ENCODE data around the gene EPB41L1. TPM values are rescaled to one million over a fixed set of nuclear protein-coding genes. Genes with fewer than 3 reads are reported as not detected.

Gene EPB41L1
- total RNA-seq, 2 donors from 2014 or later, result 32.3 to 36.7 TPM

- Histone ChIP-seq H3K27ac (ENCODE audit: low read depth, low read length) (no peak overlapping the region), H3K36me3 (ENCODE audit: control insufficient read depth, insufficient read depth, low read length) (peaks cover 51% of the 10 kb centered on the region), H3K9ac (ENCODE audit: extremely low read depth, low read length, poor library complexity, severe bottlenecking) (no peak overlapping the region), H3K27me3 (ENCODE audit: control insufficient read depth, insufficient read depth, low read length, poor library complexity, severe bottlenecking) (no peaks in the 10 kb centered on the region), H3K9me3 (ENCODE audit: control insufficient read depth, low read length) (no peaks in the 10 kb centered on the region), H3K4me3 (ENCODE audit: low read length) (no peak overlapping the region), H3K4me1 (ENCODE audit: control insufficient read depth, insufficient read depth, low read length) (peaks cover 4% of the 10 kb centered on the region)
- H3K9me3 Mint-ChIP-seq, result no peaks in the 10 kb centered on the region
- WGBS, 2 experiments (ENCODE audit: insufficient coverage in 1 of 2, insufficient read length in 1 of 2), result 89 to 100% methylated on average over 1 to 2 of the region's 2 CpGs
- H3K27ac Mint-ChIP-seq, result no peak overlapping the region
- no peak overlapping the region for H3K4me3 Mint-ChIP-seq
- peaks cover 39% of the 10 kb centered on the region for H3K36me3 Mint-ChIP-seq (ENCODE audit: low read depth)
- TF ChIP-seq CTCF (conservative IDR thresholded peaks at IDR 0.05), result no peak
- H3K4me1 Mint-ChIP-seq, result peaks cover 9% of the 10 kb centered on the region
- no peaks in the 10 kb centered on the region for H3K27me3 Mint-ChIP-seq (ENCODE audit: insufficient read depth)
- no peak for DNase-seq
These were observed 99.5 kb downstream of the EPB41L1 start for GRCh38 chr20:36254076-36254475.

GRCh38 chr20:36255445-36255844 lies 100.9 kb downstream of the EPB41L1 start:
- no peak for DNase-seq
- Mint-ChIP-seq H3K4me1 (peaks cover 15% of the 10 kb centered on the region), H3K9me3 (no peaks in the 10 kb centered on the region), H3K4me3 (no peak overlapping the region), H3K27me3 (ENCODE audit: insufficient read depth) (peaks cover 2% of the 10 kb centered on the region), H3K36me3 (ENCODE audit: low read depth) (peaks cover 37% of the 10 kb centered on the region), H3K27ac (no peak overlapping the region)
- TF ChIP-seq CTCF (conservative IDR thresholded peaks at IDR 0.05), result no peak
- WGBS, 2 experiments (ENCODE audit: insufficient coverage in 1 of 2, insufficient read length in 1 of 2), result 93 to 97% methylated on average over 12 of the region's 12 CpGs
- H3K4me1 ChIP-seq (ENCODE audit: control insufficient read depth, insufficient read depth, low read length), result peaks cover 4% of the 10 kb centered on the region
- H3K27me3 ChIP-seq (ENCODE audit: control insufficient read depth, insufficient read depth, low read length, poor library complexity, severe bottlenecking), result peaks cover 3% of the 10 kb centered on the region
- H3K9me3 ChIP-seq (ENCODE audit: control insufficient read depth, low read length), result no peaks in the 10 kb centered on the region
- no peak overlapping the region for H3K4me3 ChIP-seq (ENCODE audit: low read length)
- no peak overlapping the region for H3K27ac ChIP-seq (ENCODE audit: low read depth, low read length)
- peaks cover 39% of the 10 kb centered on the region for H3K36me3 ChIP-seq (ENCODE audit: control insufficient read depth, insufficient read depth, low read length)
- no peak overlapping the region for H3K9ac ChIP-seq (ENCODE audit: extremely low read depth, low read length, poor library complexity, severe bottlenecking)

GRCh38 chr20:36259177-36260061 lies 104.9 kb downstream of the EPB41L1 start:
- Mint-ChIP-seq H3K27ac (peak overlapping the region; percentile 46), H3K9me3 (no peaks in the 10 kb centered on the region), H3K4me1 (peaks cover 15% of the 10 kb centered on the region), H3K36me3 (ENCODE audit: low read depth) (peaks cover 19% of the 10 kb centered on the region), H3K27me3 (ENCODE audit: insufficient read depth) (peaks cover 16% of the 10 kb centered on the region), H3K4me3 (no peak overlapping the region)
- TF ChIP-seq CTCF (conservative IDR thresholded peaks at IDR 0.05), result no peak
- Histone ChIP-seq H3K4me3 (ENCODE audit: low read length) (peak overlapping the region; percentile 49), H3K36me3 (ENCODE audit: control insufficient read depth, insufficient read depth, low read length) (peaks cover 13% of the 10 kb centered on the region), H3K27ac (ENCODE audit: low read depth, low read length) (no peak overlapping the region), H3K9ac (ENCODE audit: extremely low read depth, low read length, poor library complexity, severe bottlenecking) (no peak overlapping the region), H3K27me3 (ENCODE audit: control insufficient read depth, insufficient read depth, low read length, poor library complexity, severe bottlenecking) (peaks cover 4% of the 10 kb centered on the region), H3K9me3 (ENCODE audit: control insufficient read depth, low read length) (no peaks in the 10 kb centered on the region), H3K4me1 (ENCODE audit: control insufficient read depth, insufficient read depth, low read length) (peaks cover 4% of the 10 kb centered on the region)
- DNase-seq, result peak; percentile 93
- 23 to 29% methylated on average over 13 to 16 of the region's 16 CpGs for WGBS, 2 experiments (ENCODE audit: insufficient coverage in 1 of 2, insufficient read length in 1 of 2)
